ENCODE data around the gene FOXP3.

DNA sequence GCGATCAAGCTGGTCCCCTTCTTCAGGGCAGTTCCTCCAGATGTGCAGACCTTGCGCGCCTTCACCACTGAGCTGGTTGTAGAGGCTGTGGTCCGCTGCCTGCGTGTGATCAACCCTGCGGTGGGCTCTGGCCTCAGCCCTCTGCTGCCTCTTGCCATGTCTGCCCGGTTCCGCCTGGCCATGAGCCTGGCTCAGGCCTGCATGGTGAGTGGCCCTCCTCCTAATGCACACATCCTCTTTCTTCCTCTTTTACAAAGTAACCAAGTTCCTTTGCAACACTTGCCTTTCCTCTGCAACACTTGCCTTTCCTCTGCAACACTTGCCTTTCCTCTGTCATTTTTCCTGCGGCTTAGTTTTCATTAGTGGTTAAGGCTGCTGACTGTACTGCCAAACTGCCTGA, 27.4 kb downstream of the FOXP3 start:
- no peak for TF ChIP-seq NFIC (IDR thresholded peaks at IDR 0.05)
- no peak for TF ChIP-seq EP300 (IDR thresholded peaks at IDR 0.05; ENCODE audit: borderline replicate concordance)
- no peak for TF ChIP-seq TAF1 (IDR thresholded peaks at IDR 0.05; ENCODE audit: low read depth)
- TF ChIP-seq YY1 (IDR thresholded peaks at IDR 0.05; ENCODE audit: low read depth), result no peak

Measured in Ishikawa (cell line).